Colonic mucosa (tissue), 4 donors: ENCODE data around the gene WWOX. TPM values are rescaled to one million over a fixed set of nuclear protein-coding genes. Genes with fewer than 3 reads are reported as not detected.

Source experiments
- DNase-seq: peaks from one replicate; pipeline ENCODE4 v3.0.0-alpha.2; 2020
- H3K27ac ChIP-seq: fragments of 200-600 bp; one replicate; pipeline ENCODE4 v1.8.0; 2021
- H3K27me3 ChIP-seq: fragments of 200-600 bp; one replicate; pipeline ENCODE4 v1.8.0; 2021
- H3K36me3 ChIP-seq: fragments of 200-600 bp; one replicate; pipeline ENCODE4 v1.8.0; 2021
- H3K4me1 ChIP-seq: fragments of 200-600 bp; one replicate; pipeline ENCODE4 v1.8.0; 2021; ENCODE audit warnings: mild to moderate bottlenecking
- H3K4me3 ChIP-seq: fragments of 200-600 bp; one replicate; pipeline ENCODE4 v1.8.0; 2021
- H3K9ac ChIP-seq, 2 donors: one replicate each; pipeline ENCODE4 v1.7.0; 2013; ENCODE audit warnings: control low read depth in 2 of 2, low read depth in 2 of 2, low read length in 2 of 2
- H3K9me3 ChIP-seq: fragments of 200-600 bp; one replicate; pipeline ENCODE4 v1.8.0; 2021
- intact Hi-C: fragments of 100-400 bp; cut with DNase I; formaldehyde crosslinking; loops from one replicate; pipeline ENCODE4 v1.14.1; 2022
- total RNA-seq, 2 donors: library from RNA; stranded (reverse); fragmentation: NEBNext Ultra II Directional in 1 of 2; extraction: Animal tissue kit (Norgen Biotek cat#: 25700) in 1 of 2; gene quantifications; one replicate each; pipeline ENCODE4 v1.2.1, GENCODE V29; 2021
- TF ChIP-seq, protein P1 (sequence below): fragments of 200-600 bp; IDR thresholded peaks from one replicate; pipeline ENCODE4 v1.8.0; 2022; ENCODE audit warnings: antibody characterized with exemption, mild to moderate bottlenecking
- donor health status: healthy.
- donor health status: DM: no; HTN: no; CAD: no.
- donor health status: DM: no; HTN: no; CAD: no.

WWOX gene
- total RNA-seq, 2 donors from 2014 or later: 7.2 to 11.0 TPM

DNA sequence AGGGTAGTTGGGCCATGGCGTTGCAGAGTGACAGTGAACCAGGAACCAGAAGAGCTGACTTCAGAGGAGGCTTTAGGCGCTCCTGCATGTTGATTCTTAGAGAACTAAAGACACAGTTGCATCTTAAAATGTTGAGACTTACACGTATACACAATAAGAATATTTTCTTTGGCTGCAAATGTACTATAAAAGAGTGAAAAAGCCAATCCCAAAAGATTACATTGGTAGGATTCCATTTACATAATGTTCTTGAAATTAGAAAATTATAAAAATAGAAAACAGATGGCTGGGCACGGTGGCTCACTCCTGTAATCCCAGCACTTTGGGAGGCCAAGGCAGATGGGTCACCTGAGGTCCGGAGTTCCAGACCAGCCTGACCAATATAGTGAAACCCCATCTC is 738.8 kb downstream of the WWOX start:
- TF ChIP-seq, protein P1, sequence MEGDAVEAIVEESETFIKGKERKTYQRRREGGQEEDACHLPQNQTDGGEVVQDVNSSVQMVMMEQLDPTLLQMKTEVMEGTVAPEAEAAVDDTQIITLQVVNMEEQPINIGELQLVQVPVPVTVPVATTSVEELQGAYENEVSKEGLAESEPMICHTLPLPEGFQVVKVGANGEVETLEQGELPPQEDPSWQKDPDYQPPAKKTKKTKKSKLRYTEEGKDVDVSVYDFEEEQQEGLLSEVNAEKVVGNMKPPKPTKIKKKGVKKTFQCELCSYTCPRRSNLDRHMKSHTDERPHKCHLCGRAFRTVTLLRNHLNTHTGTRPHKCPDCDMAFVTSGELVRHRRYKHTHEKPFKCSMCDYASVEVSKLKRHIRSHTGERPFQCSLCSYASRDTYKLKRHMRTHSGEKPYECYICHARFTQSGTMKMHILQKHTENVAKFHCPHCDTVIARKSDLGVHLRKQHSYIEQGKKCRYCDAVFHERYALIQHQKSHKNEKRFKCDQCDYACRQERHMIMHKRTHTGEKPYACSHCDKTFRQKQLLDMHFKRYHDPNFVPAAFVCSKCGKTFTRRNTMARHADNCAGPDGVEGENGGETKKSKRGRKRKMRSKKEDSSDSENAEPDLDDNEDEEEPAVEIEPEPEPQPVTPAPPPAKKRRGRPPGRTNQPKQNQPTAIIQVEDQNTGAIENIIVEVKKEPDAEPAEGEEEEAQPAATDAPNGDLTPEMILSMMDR: no peak

GRCh38 chr16:78842950-78843349 is 743.5 kb downstream of the WWOX start:
- Histone ChIP-seq H3K36me3 (no peaks in the 10 kb centered on the region), H3K9me3 (no peaks in the 10 kb centered on the region), H3K4me3 (no peak overlapping the region), H3K27me3 (no peaks in the 10 kb centered on the region), H3K9ac (no peak overlapping the region), H3K27ac (no peak overlapping the region), H3K4me1 (no peaks in the 10 kb centered on the region)
- TF ChIP-seq, protein P1: no peak
- no peak for DNase-seq
- intact Hi-C loops: no loop called here

More for the DNA sequence above, 738.8 kb downstream of the WWOX start:
- DNase-seq: no peak
- no peaks in the 10 kb centered on the region for H3K27me3 ChIP-seq
- H3K27ac ChIP-seq: no peak overlapping the region
- H3K4me1 ChIP-seq: no peaks in the 10 kb centered on the region
- H3K9me3 ChIP-seq: no peaks in the 10 kb centered on the region
- H3K9ac ChIP-seq: no peak overlapping the region
- H3K4me3 ChIP-seq: no peak overlapping the region
- no peaks in the 10 kb centered on the region for H3K36me3 ChIP-seq
- intact Hi-C loops: no loop called here

GRCh38 chr16:78843978-78844377 is 744.5 kb downstream of the WWOX start:
- no peak overlapping the region for H3K27ac ChIP-seq
- intact Hi-C loops: no loop called here

DNA sequence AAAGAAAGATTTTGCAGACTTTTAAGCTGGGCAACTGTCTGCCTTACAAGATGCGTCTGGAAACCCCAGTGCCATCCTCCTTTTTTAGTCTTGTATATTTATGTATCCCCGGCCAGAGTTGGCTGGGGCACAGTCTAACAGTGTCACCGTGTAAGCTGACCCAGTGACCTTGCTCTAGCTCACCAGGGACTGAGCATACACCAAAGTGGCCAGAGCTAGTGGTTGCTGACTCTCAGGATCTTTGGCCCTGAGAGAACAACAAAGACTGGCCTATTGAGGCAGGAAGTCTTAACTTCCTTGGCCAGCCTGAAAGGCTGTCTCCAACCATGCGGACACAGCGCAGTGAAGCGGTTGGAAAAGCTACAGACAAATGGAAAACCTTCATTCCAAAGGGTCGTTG is 745.2 kb downstream of the WWOX start:
- TF ChIP-seq, protein P1: no peak
- H3K9ac ChIP-seq: no peak overlapping the region
- no peak overlapping the region for H3K27ac ChIP-seq
- H3K9me3 ChIP-seq: no peaks in the 10 kb centered on the region
- H3K4me3 ChIP-seq: no peak overlapping the region
- intact Hi-C loops: no loop called here
- DNase-seq: no peak
- H3K27me3 ChIP-seq: no peaks in the 10 kb centered on the region
- H3K4me1 ChIP-seq: no peaks in the 10 kb centered on the region
- no peaks in the 10 kb centered on the region for H3K36me3 ChIP-seq

More at GRCh38 chr16:78843978-78844377, 744.5 kb downstream of the WWOX start:
- H3K9me3 ChIP-seq: no peaks in the 10 kb centered on the region
- H3K9ac ChIP-seq: no peak overlapping the region
- H3K4me3 ChIP-seq: no peak overlapping the region
- no peaks in the 10 kb centered on the region for H3K27me3 ChIP-seq
- H3K4me1 ChIP-seq: no peaks in the 10 kb centered on the region
- TF ChIP-seq, protein P1: no peak
- H3K36me3 ChIP-seq: no peaks in the 10 kb centered on the region
- no peak for DNase-seq

DNA sequence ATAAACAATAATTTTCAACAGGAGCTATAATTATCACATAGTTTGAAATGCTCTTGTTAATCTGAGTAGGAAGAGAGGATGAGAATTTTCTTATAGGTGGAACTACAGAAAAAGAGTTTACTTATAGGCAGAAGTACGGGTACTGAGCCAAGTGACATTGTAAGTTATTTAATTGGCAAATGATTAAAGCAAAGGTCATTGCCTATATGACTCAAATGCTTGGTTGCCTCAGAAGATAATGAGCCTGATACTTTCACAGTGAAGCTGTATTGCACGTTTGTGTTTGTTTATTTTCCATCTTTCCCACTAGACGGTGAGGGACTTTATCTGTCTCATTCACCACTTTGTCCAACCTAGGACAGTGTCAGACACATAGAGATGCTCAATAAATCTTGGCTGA is 751.8 kb downstream of the WWOX start:
- Histone ChIP-seq H3K27ac (no peak overlapping the region), H3K4me1 (no peaks in the 10 kb centered on the region), H3K4me3 (no peak overlapping the region), H3K9me3 (no peaks in the 10 kb centered on the region), H3K36me3 (no peaks in the 10 kb centered on the region), H3K27me3 (no peaks in the 10 kb centered on the region), H3K9ac (no peak overlapping the region)
- TF ChIP-seq, protein P1: no peak
- DNase-seq: no peak
- intact Hi-C loops: no loop called here
